ENCODE results near the gene SS18L1.

DNA sequence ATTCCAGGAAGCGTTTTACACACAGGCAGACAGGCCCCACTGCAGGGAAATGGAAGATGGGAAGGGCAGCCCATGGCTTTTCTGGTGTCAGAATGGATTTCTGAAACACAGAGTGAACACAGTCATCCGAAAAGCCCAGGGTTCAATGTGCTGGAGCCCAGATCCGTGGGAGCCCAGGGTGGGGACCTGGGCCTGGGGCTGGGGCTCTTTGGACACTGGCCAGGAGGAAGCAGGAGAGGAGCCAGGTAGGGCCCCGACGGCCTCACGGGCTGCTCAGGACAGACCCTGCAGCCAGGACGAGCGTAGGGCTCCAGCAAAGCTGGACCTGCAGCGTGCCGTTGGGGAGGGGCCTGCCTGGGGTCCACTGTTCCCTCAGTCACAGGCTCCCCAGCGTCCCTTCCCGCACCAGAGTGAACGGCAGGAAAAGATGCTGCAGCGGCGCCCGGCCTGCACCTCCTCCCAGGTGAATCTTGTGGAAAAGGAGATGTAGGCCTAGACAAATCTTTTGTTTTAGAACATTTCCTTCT, 45.6 kb upstream of the SS18L1 start:
- TF ChIP-seq, protein P1, sequence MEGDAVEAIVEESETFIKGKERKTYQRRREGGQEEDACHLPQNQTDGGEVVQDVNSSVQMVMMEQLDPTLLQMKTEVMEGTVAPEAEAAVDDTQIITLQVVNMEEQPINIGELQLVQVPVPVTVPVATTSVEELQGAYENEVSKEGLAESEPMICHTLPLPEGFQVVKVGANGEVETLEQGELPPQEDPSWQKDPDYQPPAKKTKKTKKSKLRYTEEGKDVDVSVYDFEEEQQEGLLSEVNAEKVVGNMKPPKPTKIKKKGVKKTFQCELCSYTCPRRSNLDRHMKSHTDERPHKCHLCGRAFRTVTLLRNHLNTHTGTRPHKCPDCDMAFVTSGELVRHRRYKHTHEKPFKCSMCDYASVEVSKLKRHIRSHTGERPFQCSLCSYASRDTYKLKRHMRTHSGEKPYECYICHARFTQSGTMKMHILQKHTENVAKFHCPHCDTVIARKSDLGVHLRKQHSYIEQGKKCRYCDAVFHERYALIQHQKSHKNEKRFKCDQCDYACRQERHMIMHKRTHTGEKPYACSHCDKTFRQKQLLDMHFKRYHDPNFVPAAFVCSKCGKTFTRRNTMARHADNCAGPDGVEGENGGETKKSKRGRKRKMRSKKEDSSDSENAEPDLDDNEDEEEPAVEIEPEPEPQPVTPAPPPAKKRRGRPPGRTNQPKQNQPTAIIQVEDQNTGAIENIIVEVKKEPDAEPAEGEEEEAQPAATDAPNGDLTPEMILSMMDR (IDR thresholded peaks at IDR 0.05 in 2 of 3, conservative IDR thresholded peaks at IDR 0.05 in 1 of 3; ENCODE audit: control insufficient read depth in 2 of 3, extremely low read depth in 1 of 3, insufficient read depth in 1 of 3, low read depth in 3 of 3, low read length in 3 of 3) = no peak
- no peak for TF ChIP-seq SMC3 (IDR thresholded peaks at IDR 0.05; ENCODE audit: borderline replicate concordance, low read length)
- TF ChIP-seq, protein P2, sequence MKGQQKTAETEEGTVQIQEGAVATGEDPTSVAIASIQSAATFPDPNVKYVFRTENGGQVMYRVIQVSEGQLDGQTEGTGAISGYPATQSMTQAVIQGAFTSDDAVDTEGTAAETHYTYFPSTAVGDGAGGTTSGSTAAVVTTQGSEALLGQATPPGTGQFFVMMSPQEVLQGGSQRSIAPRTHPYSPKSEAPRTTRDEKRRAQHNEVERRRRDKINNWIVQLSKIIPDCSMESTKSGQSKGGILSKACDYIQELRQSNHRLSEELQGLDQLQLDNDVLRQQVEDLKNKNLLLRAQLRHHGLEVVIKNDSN (IDR thresholded peaks at IDR 0.05; ENCODE audit: borderline replicate concordance, extremely low read length, insufficient read depth, low read depth, low read length) = no peak
- no peak for TF ChIP-seq EZH2 (IDR thresholded peaks at IDR 0.05; ENCODE audit: borderline replicate concordance, control insufficient read depth, low read depth, low read length)
